Esophagus muscularis mucosa (tissue), 4 donors: ENCODE measurements around the gene MYO7B. TPM values are rescaled to one million over a fixed set of nuclear protein-coding genes. Genes with fewer than 3 reads are reported as not detected.

ENCODE experiments used
- DNase-seq: peaks from one replicate; pipeline ENCODE4 v3.0.0-alpha.2; 2017; ENCODE audit errors: extremely low spot score
- H3K27ac ChIP-seq, 4 donors: fragments of 200-600 bp; sonication (generic); replicated peaks in 1 of 4; 1 replicate in 3 of 4; 2 replicates in 1 of 4; pipeline ENCODE4 v1.5.1; 2016 to 2019; ENCODE audit warnings: mild to moderate bottlenecking in 1 of 4
- H3K27me3 ChIP-seq, 4 donors: fragments of 200-600 bp; sonication (generic); one replicate each; pipeline versions ENCODE4 v1.5.1 to v1.6.0; 2016 to 2019
- H3K36me3 ChIP-seq, 4 donors: fragments of 200-600 bp; sonication (generic); one replicate each; pipeline ENCODE4 v1.5.1; 2016 to 2019
- H3K4me1 ChIP-seq, 4 donors: fragments of 200-600 bp; sonication (generic); one replicate each; pipeline ENCODE4 v1.5.1; 2016 to 2019
- H3K4me3 ChIP-seq, 4 donors: fragments of 200-600 bp; sonication (generic); 1 replicate in 2 of 4; 2 replicates in 2 of 4; pipeline ENCODE4 v1.5.1; 2016 to 2019; ENCODE audit warnings: mild to moderate bottlenecking in 4 of 4, moderate library complexity in 1 of 4
- H3K9me3 ChIP-seq, 4 donors: fragments of 200-600 bp; sonication (generic); 1 replicate in 3 of 4; 2 replicates in 1 of 4; pipeline ENCODE4 v1.5.1; 2016 to 2019
- CTCF ChIP-seq, 3 experiments: fragments of 200-600 bp in 2 of 3; fragments of 450-650 bp in 1 of 3; sonication (generic) in 2 of 3; IDR thresholded peaks; one replicate each; pipeline ENCODE4 v1.5.1; 2017 to 2019; ENCODE audit warnings: antibody characterized with exemption in 3 of 3, mild to moderate bottlenecking in 2 of 3, moderate library complexity in 1 of 3
- EP300 ChIP-seq: sonication (generic); formaldehyde crosslinking; IDR thresholded peaks from one replicate; pipeline ENCODE4 v1.6.1; 2017; ENCODE audit warnings: antibody characterized with exemption
- POLR2A ChIP-seq: fragments of 450-650 bp; IDR thresholded peaks from one replicate; pipeline ENCODE4 v1.6.1; 2017; ENCODE audit warnings: antibody characterized with exemption, moderate library complexity, mild to moderate bottlenecking, low read depth
- POLR2AphosphoS5 ChIP-seq, 2 donors: sonication (generic); formaldehyde crosslinking; IDR thresholded peaks; one replicate each; pipeline ENCODE4 v1.6.1; 2017; ENCODE audit warnings: antibody characterized with exemption in 2 of 2
- WGBS: methylation state at CpG from one replicate; pipeline ENCODE4 v1.1.5; 2018; 5-methylcytosine and 5-hydroxymethylcytosine counted together
- intact Hi-C: fragments of 100-400 bp; cut with DNase I; formaldehyde crosslinking; loops from one replicate; pipeline ENCODE4 v1.15.1; 2023
- total RNA-seq, 4 donors: library from RNA; depleted of rRNA; stranded (reverse); fragments of >200 nt; gene quantifications; one replicate each; pipeline versions ENCODE4 v1.1.0 to v1.2.1, GENCODE V29; 2016

Gene MYO7B
- total RNA-seq, 4 donors from 2014 or later, result 0.19 to 0.98 (median 0.33) TPM; not detected in 1

- Histone ChIP-seq H3K36me3 (no peaks in the 10 kb centered on the region), H3K27me3 (no peaks in the 10 kb centered on the region), H3K9me3 (no peaks in the 10 kb centered on the region), H3K27ac (no peak overlapping the region), H3K4me3 (no peak overlapping the region), H3K4me1 (peaks cover 0 to under 1% (median 0%) of the 10 kb centered on the region in 4 donors)
- intact Hi-C loops, result no loop called here
- DNase-seq, result no peak
- TF ChIP-seq POLR2AphosphoS5 (IDR thresholded peaks at IDR 0.05), result no peak
- TF ChIP-seq EP300, result no peak
- TF ChIP-seq CTCF (IDR thresholded peaks at IDR 0.05), result no peak
- no peak for TF ChIP-seq POLR2A
- 73% methylated on average over 2 of the region's 2 CpGs for WGBS
These were observed 27.5 kb downstream of the MYO7B start for GRCh38 chr2:127562936-127563335.

GRCh38 chr2:127563458-127564428, 28.3 kb downstream of the MYO7B start:
- no peaks in the 10 kb centered on the region for H3K27me3 ChIP-seq
- H3K9me3 ChIP-seq, result no peaks in the 10 kb centered on the region
- peaks cover 0 to 3% (median 0%) of the 10 kb centered on the region in 4 donors for H3K4me1 ChIP-seq
- intact Hi-C loops, result no loop called here
- no peak overlapping the region for H3K4me3 ChIP-seq
- H3K27ac ChIP-seq, result no peak overlapping the region
- DNase-seq, result no peak
- no peaks in the 10 kb centered on the region for H3K36me3 ChIP-seq
- TF ChIP-seq CTCF (IDR thresholded peaks at IDR 0.05) (no peak), POLR2A (no peak), EP300 (no peak), POLR2AphosphoS5 (IDR thresholded peaks at IDR 0.05) (no peak)
- WGBS, result 84% methylated on average over 14 of the region's 14 CpGs

GRCh38 chr2:127564429-127565260, 29.2 kb downstream of the MYO7B start:
- Histone ChIP-seq H3K27me3 (no peaks in the 10 kb centered on the region), H3K9me3 (no peaks in the 10 kb centered on the region), H3K27ac (no peak overlapping the region), H3K4me1 (peaks cover under 1 to 10% (median 4%) of the 10 kb centered on the region in 4 donors), H3K36me3 (no peaks in the 10 kb centered on the region), H3K4me3 (no peak overlapping the region)
- TF ChIP-seq EP300 (no peak), CTCF (IDR thresholded peaks at IDR 0.05) (no peak), POLR2AphosphoS5 (IDR thresholded peaks at IDR 0.05) (no peak), POLR2A (no peak)
- intact Hi-C loops, result no loop called here
- no peak for DNase-seq
- 89% methylated on average over 10 of the region's 11 CpGs for WGBS

GRCh38 chr2:127565261-127566138, 30.0 kb downstream of the MYO7B start:
- DNase-seq, result no peak
- TF ChIP-seq EP300 (no peak), POLR2A (no peak)
- no peaks in the 10 kb centered on the region for H3K9me3 ChIP-seq
- no peak overlapping the region for H3K4me3 ChIP-seq
- peaks cover 6 to 18% (median 12%) of the 10 kb centered on the region in 4 donors for H3K4me1 ChIP-seq
- WGBS, result 88% methylated on average over 4 of the region's 12 CpGs
- no peaks in the 10 kb centered on the region for H3K27me3 ChIP-seq
- H3K36me3 ChIP-seq, result no peaks in the 10 kb centered on the region
- no peak overlapping the region for H3K27ac ChIP-seq
- intact Hi-C loops, result no loop called here
